Suprapubic skin (tissue), 3 donors: ENCODE data around the gene GNB1L.

Experiments used
- EP300 ChIP-seq: sonication (generic); formaldehyde crosslinking; IDR thresholded peaks from one replicate; pipeline ENCODE4 v1.6.1; 2017; ENCODE audit warnings: antibody characterized with exemption
- TF ChIP-seq, protein P1 (sequence below), 2 donors: fragments of 200-600 bp in 1 of 2; fragments of 450-650 bp in 1 of 2; sonication (generic) in 1 of 2; IDR thresholded peaks; one replicate each; pipeline ENCODE4 v1.5.1; 2016 to 2019; ENCODE audit warnings: antibody characterized with exemption in 2 of 2, mild to moderate bottlenecking in 1 of 2, moderate library complexity in 1 of 2

DNA sequence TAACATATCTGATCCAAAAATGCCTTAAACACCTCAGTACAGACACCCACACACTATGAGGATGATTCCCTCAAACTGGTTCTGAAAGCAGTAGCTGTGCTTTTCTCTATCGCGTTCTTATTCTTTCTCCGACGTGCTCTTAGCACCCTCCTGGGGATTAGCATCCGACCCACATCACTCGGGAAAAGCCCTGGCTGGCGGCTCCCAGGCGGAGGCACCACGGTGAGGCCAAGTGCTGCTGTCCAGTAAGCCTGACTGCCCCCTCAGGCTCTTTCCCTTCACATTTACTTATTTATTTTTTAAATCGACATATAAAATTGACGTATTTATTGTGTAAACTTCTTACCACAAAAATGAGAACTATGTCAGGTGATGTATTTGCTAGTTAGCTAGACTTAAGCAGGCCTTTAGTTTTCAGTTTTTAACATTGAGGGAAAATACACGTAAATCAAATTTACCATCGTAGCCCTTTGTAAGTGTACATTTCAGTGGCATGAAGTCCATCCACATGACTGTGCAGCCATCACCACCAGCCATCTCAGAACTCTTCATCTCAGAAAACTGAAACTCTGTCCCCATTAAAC lies 74.9 kb downstream of the GNB1L start:
- TF ChIP-seq, protein P1, sequence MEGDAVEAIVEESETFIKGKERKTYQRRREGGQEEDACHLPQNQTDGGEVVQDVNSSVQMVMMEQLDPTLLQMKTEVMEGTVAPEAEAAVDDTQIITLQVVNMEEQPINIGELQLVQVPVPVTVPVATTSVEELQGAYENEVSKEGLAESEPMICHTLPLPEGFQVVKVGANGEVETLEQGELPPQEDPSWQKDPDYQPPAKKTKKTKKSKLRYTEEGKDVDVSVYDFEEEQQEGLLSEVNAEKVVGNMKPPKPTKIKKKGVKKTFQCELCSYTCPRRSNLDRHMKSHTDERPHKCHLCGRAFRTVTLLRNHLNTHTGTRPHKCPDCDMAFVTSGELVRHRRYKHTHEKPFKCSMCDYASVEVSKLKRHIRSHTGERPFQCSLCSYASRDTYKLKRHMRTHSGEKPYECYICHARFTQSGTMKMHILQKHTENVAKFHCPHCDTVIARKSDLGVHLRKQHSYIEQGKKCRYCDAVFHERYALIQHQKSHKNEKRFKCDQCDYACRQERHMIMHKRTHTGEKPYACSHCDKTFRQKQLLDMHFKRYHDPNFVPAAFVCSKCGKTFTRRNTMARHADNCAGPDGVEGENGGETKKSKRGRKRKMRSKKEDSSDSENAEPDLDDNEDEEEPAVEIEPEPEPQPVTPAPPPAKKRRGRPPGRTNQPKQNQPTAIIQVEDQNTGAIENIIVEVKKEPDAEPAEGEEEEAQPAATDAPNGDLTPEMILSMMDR (IDR thresholded peaks at IDR 0.05) = no peak
- TF ChIP-seq EP300 = no peak
